ENCODE data around the gene NR4A1. TPM values are rescaled to one million over a fixed set of nuclear protein-coding genes. Genes with fewer than 3 reads are reported as not detected.
A peak's percentile ranks its signal among the peaks of the same experiment; 100 is the strongest.

Gene NR4A1
- total and polyA plus RNA-seq, 2 of the 13 experiments (the other 11 are each of a cell fraction or from before 2014, with no cell fraction given) = 5.7 to 15.2 TPM

- no peak for TF ChIP-seq ZNF749 (CRISPR knock-in tag; IDR thresholded peaks at IDR 0.05; ENCODE audit: borderline replicate concordance)
- TF ChIP-seq ZNF446 (CRISPR knock-in tag; IDR thresholded peaks at IDR 0.05) = 0 out of 2 replicates have a peak, but pooled peaks have one; percentile 25
- TF ChIP-seq GATAD2A (CRISPR knock-in tag; IDR thresholded peaks at IDR 0.05) = peak; percentile 52; the same call in 1 of the 2 replicates
- no peak; the same call in 1 of the 2 replicates for TF ChIP-seq ZBTB3 (CRISPR knock-in tag; IDR thresholded peaks at IDR 0.05; ENCODE audit: borderline replicate concordance, low read depth)
- TF ChIP-seq ZNF343 (CRISPR knock-in tag; IDR thresholded peaks at IDR 0.05) = peak; percentile 1; the same call in 1 of the 2 replicates
- TF ChIP-seq ZNF460 (CRISPR knock-in tag; IDR thresholded peaks at IDR 0.05; ENCODE audit: borderline replicate concordance) = peak; percentile 32; the same call in 1 of the 2 replicates
- no peak for TF ChIP-seq AFF4 (CRISPR knock-in tag; IDR thresholded peaks at IDR 0.05)
- 0 out of 2 replicates have a peak, but pooled peaks have one; percentile 73 for TF ChIP-seq MAF1 (CRISPR knock-in tag; IDR thresholded peaks at IDR 0.05; ENCODE audit: borderline replicate concordance)
- no peak for TF ChIP-seq NR2F6 (IDR thresholded peaks at IDR 0.05)
- TF ChIP-seq NR2F6 (CRISPR knock-in tag; IDR thresholded peaks at IDR 0.05) = 0 out of 2 replicates have a peak, but pooled peaks have one; percentile 28
- TF ChIP-seq DR1 (CRISPR knock-in tag; IDR thresholded peaks at IDR 0.05) = peak; percentile 34
- TF ChIP-seq PCBP2 (optimal IDR thresholded peaks at IDR 0.05; ENCODE audit: low read depth, low read length, poor library complexity, severe bottlenecking) = no peak
- TF ChIP-seq, protein P1, sequence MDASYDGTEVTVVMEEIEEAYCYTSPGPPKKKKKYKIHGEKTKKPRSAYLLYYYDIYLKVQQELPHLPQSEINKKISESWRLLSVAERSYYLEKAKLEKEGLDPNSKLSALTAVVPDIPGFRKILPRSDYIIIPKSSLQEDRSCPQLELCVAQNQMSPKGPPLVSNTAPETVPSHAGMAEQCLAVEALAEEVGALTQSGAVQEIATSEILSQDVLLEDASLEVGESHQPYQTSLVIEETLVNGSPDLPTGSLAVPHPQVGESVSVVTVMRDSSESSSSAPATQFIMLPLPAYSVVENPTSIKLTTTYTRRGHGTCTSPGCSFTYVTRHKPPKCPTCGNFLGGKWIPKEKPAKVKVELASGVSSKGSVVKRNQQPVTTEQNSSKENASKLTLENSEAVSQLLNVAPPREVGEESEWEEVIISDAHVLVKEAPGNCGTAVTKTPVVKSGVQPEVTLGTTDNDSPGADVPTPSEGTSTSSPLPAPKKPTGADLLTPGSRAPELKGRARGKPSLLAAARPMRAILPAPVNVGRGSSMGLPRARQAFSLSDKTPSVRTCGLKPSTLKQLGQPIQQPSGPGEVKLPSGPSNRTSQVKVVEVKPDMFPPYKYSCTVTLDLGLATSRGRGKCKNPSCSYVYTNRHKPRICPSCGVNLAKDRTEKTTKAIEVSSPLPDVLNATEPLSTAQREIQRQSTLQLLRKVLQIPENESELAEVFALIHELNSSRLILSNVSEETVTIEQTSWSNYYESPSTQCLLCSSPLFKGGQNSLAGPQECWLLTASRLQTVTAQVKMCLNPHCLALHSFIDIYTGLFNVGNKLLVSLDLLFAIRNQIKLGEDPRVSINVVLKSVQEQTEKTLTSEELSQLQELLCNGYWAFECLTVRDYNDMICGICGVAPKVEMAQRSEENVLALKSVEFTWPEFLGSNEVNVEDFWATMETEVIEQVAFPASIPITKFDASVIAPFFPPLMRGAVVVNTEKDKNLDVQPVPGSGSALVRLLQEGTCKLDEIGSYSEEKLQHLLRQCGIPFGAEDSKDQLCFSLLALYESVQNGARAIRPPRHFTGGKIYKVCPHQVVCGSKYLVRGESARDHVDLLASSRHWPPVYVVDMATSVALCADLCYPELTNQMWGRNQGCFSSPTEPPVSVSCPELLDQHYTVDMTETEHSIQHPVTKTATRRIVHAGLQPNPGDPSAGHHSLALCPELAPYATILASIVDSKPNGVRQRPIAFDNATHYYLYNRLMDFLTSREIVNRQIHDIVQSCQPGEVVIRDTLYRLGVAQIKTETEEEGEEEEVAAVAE (CRISPR knock-in tag; IDR thresholded peaks at IDR 0.05; ENCODE audit: borderline replicate concordance) = peak; percentile 46; the same call in 1 of the 2 replicates
- no peak; the same call in 1 of the 2 replicates for TF ChIP-seq ZC3H4 (CRISPR knock-in tag; IDR thresholded peaks at IDR 0.05; ENCODE audit: borderline replicate concordance)
- TF ChIP-seq JUN (CRISPR knock-in tag; IDR thresholded peaks at IDR 0.05) = no peak; the same call in 1 of the 2 replicates
- TF ChIP-seq LCORL (IDR thresholded peaks at IDR 0.05) = no peak
- TF ChIP-seq LCORL (CRISPR knock-in tag; IDR thresholded peaks at IDR 0.05) = peak; percentile 56; the same call in 1 of the 2 replicates
- TF ChIP-seq SIX4 (CRISPR knock-in tag; IDR thresholded peaks at IDR 0.05) = no peak
- TF ChIP-seq ZFP62 (CRISPR knock-in tag; IDR thresholded peaks at IDR 0.05) = no peak
- TF ChIP-seq, protein P2, sequence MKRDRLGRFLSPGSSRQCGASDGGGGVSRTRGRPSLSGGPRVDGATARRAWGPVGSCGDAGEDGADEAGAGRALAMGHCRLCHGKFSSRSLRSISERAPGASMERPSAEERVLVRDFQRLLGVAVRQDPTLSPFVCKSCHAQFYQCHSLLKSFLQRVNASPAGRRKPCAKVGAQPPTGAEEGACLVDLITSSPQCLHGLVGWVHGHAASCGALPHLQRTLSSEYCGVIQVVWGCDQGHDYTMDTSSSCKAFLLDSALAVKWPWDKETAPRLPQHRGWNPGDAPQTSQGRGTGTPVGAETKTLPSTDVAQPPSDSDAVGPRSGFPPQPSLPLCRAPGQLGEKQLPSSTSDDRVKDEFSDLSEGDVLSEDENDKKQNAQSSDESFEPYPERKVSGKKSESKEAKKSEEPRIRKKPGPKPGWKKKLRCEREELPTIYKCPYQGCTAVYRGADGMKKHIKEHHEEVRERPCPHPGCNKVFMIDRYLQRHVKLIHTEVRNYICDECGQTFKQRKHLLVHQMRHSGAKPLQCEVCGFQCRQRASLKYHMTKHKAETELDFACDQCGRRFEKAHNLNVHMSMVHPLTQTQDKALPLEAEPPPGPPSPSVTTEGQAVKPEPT (CRISPR knock-in tag; IDR thresholded peaks at IDR 0.05; ENCODE audit: low read depth) = no peak
Measured at GRCh38 chr12:52069327-52070184, 18.3 kb downstream of the NR4A1 start, which contains the start of gene ATG101 (continued).

Measured in HepG2 (cell line).